GM04504 (cell line): Measurements from ENCODE around the gene ZNF273.
"Not testable (repeated sequence)": the region's sequence is repeated elsewhere in the genome, so short reads cannot be mapped to it uniquely, and the experiment has no call there.

Source experiments
- DNase-seq: peaks from one replicate; pipeline ENCODE4 v3.0.0-alpha.2; 2012; ENCODE audit warnings: low read depth

ZNF273 gene

GRCh38 chr7:64888901-64889685 is 14.0 kb upstream of the ZNF273 start:
- no peak for DNase-seq

- DNase-seq: no peak
These were observed 13.3 kb upstream of the ZNF273 start for GRCh38 chr7:64889686-64890162.

DNA sequence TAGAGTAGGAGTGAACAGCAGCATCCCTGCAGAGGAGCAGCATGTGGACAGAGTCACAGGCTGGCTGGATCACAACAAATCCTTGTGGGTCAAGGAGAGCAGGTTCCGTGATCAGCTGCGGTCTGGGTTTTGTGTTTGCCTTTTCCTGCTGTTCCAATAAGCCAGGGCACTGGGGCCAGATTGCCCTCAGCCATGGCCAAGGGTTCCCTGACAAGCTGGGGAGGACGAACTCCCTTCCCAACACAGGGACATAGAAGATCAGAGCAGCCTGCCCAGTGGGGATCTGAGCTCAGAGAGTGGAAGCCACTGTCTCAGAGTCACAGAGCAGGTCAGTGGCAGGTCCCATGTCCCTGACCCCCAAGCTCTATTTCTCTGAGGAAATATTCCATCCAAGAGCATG is 12.8 kb upstream of the ZNF273 start:
- not testable (repeated sequence) for DNase-seq

GRCh38 chr7:64890761-64891362 is 12.2 kb upstream of the ZNF273 start:
- DNase-seq: no peak

GRCh38 chr7:64891363-64892081 is 11.6 kb upstream of the ZNF273 start:
- DNase-seq: not testable (repeated sequence)

- no peak for DNase-seq
These were observed 11.0 kb upstream of the ZNF273 start for GRCh38 chr7:64892116-64892515.

GRCh38 chr7:64892666-64893309 is 10.3 kb upstream of the ZNF273 start:
- no peak for DNase-seq

GRCh38 chr7:64893401-64893800 is 9.7 kb upstream of the ZNF273 start:
- no peak for DNase-seq

GRCh38 chr7:64902461-64902805 is 640 bp upstream of the ZNF273 start:
- not testable (repeated sequence) for DNase-seq

GRCh38 chr7:64904008-64904407 is 935 bp downstream of the ZNF273 start:
- no peak for DNase-seq

GRCh38 chr7:64905133-64905532 is 2.1 kb downstream of the ZNF273 start:
- DNase-seq: no peak

DNA sequence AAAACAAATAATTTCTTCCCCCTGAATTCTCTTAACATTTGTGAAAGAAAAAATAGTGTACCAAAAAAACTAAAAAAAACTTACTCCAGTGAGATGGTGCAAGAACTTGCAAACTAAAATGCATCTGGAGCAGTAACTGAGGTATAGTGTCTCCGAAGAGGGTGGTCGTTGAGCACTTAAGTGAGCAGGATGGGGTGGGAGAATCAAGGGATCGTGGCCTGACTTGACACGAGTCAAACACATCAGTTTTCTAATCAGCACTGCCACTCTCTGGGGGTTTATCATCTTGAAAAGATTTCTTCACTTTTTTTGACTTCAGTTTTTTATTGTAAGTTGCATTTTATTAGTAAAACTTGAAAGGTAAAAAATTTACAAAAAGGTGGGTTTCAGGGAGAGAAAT is 2.5 kb downstream of the ZNF273 start:
- DNase-seq: no peak

GRCh38 chr7:64907641-64908326 is 4.7 kb downstream of the ZNF273 start:
- DNase-seq: no peak

DNA sequence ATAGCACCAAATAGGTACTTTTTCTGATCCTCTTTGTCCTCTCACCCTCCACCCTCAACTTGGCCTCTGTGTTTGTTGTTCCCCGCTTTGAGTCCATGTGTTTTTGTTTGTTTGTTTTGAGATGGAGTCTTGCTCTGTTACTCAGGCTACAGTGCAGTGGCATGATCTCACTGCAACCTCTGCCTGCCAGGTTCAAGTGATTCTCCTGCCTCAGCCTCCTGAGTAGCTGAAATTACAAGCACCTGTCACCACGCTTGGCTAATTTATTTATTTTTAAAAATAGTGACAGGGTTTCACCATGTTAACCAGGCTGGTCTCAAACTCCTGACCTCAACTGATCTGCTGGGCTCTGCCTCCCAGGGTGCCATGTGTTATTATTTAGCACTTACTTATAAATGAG is 5.3 kb downstream of the ZNF273 start:
- DNase-seq: no peak

- DNase-seq: no peak
These were observed 11.5 kb downstream of the ZNF273 start for GRCh38 chr7:64914557-64914956.

DNA sequence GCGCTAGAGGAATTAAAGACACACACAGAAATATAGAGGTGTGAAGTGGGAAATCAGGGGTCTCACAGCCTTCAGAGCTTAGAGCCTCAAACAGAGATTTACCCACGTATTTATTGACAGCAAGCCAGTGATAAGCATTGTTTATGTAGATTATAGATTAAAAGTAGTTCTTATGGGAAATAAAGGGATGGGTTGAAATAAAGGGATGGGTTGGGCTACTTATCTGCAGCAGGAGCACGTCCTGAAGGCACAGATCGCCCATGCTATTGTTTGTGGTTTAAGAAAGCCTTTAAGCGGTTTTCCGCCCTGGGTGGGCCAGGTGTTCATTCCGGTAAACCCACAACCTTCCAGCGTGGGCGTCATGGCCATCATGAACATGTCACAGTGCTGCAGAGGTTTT is 12.2 kb downstream of the ZNF273 start:
- DNase-seq: not testable (repeated sequence)

- DNase-seq: not testable (repeated sequence)
These were observed 25.4 kb downstream of the ZNF273 start for GRCh38 chr7:64928252-64929187.

DNA sequence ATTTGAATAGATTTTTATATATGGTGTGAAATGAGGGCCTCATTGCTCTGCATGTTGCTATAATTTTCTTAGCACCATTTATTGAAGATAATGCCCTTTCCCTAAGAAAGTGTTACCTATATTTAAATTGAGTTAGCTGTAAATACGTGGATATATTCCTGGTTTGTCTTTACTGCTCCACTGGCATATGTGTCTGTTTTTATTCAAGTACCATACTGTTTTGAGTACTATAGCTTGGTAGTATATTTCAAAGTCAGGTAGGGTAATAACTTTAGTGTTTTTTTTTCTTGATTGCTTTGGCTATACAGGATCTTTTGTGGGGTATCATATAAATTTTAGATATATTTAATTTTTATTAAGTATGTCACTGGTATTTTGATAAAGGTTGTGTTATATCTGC is 31.4 kb downstream of the ZNF273 start:
- no peak for DNase-seq

DNA sequence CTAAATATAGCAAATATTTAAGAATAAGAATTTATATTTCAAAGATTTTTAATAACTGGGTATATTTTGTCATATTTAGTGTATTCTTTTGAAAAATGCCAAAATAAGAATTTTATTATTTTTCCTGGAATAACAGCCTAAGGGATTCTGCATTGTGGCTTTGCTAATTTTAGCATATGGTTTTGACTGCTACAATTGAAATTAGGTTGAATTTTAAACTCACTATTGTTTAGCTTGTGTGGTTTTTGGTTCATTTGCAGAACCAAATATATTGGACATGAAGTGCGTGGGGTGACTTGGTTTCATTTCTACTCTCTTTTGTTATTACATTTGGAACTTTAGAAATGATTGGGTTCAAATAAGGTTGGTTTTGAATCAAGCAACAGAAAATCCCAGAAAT is 35.5 kb downstream of the ZNF273 start:
- no peak for DNase-seq

GRCh38 chr7:64940021-64940420 is 36.9 kb downstream of the ZNF273 start:
- not testable (repeated sequence) for DNase-seq
